HEK293 (cell line): ENCODE data around the gene GDAP1L1.
"Not testable (repeated sequence)": the region's sequence is repeated elsewhere in the genome, so short reads cannot be mapped to it uniquely, and the experiment has no call there.

Source experiments
- CTCF ChIA-PET: fragments of 350-600 bp; formaldehyde crosslinking; extraction: SDS; loops from one replicate; lab custom pipeline; 2021; ENCODE audit warnings: antibody characterized with exemption; lab: Yijun Ruan, JAX
- POLR2A ChIA-PET: fragments of 300-600 bp; formaldehyde crosslinking; extraction: SDS; loops from one replicate; lab custom pipeline; 2020; ENCODE audit warnings: antibody characterized with exemption, inconsistent platforms; lab: Yijun Ruan, JAX
- H3K27ac ChIP-seq: fragments of 200-500 bp; sonication (Bioruptor generic); 2 replicates; pipeline ENCODE4 v1.5.1; 2014; ENCODE audit warnings: low read depth, low read length, control low read depth, inconsistent platforms; ENCODE audit errors: extremely low read depth
- H3K36me3 ChIP-seq, 2 experiments: fragments of 200-500 bp in 1 of 2; sonication (Bioruptor generic) in 1 of 2; 1 replicate in 1 of 2; 2 replicates in 1 of 2; pipeline ENCODE4 v1.5.1; 2014 to 2017; ENCODE audit warnings: inconsistent platforms in 2 of 2, low read length in 2 of 2; ENCODE audit not compliant: control insufficient read depth in 2 of 2, insufficient read depth in 1 of 2
- H3K4me1 ChIP-seq: fragments of 200-500 bp; sonication (Bioruptor generic); 2 replicates; pipeline ENCODE4 v1.5.1; 2014; ENCODE audit warnings: mild to moderate bottlenecking, low read length, inconsistent platforms; ENCODE audit not compliant: control insufficient read depth, insufficient read depth
- H3K4me3 ChIP-seq: 2 replicates; pipeline ENCODE4 v1.5.1; 2011; ENCODE audit warnings: low read depth, mild to moderate bottlenecking, control low read depth, low read length, moderate library complexity
- H3K9me3 ChIP-seq: fragments of 200-500 bp; sonication (Bioruptor generic); 2 replicates; pipeline ENCODE4 v1.5.1; 2014; ENCODE audit warnings: low read depth, low read length, inconsistent platforms; ENCODE audit not compliant: control insufficient read depth, insufficient read depth
- BCL11A ChIP-seq: fragments of 450-650 bp; formaldehyde crosslinking; IDR thresholded peaks from 2 replicates; pipeline ENCODE4 v1.5.1; 2016; ENCODE audit warnings: low read depth, missing biosample characterization, missing genetic modification characterization
- GLIS1 ChIP-seq: fragments of 450-650 bp; formaldehyde crosslinking; IDR thresholded peaks from 2 replicates; pipeline ENCODE4 v1.5.1; 2016; ENCODE audit warnings: missing biosample characterization, missing genetic modification characterization
- KLF8 ChIP-seq: fragments of 450-650 bp; formaldehyde crosslinking; IDR thresholded peaks from 2 replicates; pipeline ENCODE4 v1.5.1; 2016; ENCODE audit warnings: missing biosample characterization, missing genetic modification characterization
- KLF9 ChIP-seq: fragments of 450-650 bp; formaldehyde crosslinking; IDR thresholded peaks from 2 replicates; pipeline ENCODE4 v1.5.1; 2016; ENCODE audit warnings: missing biosample characterization, missing genetic modification characterization, low read depth
- REPIN1 ChIP-seq: fragments of 450-650 bp; formaldehyde crosslinking; IDR thresholded peaks from 2 replicates; pipeline ENCODE4 v1.5.1; 2017; ENCODE audit warnings: missing biosample characterization, missing genetic modification characterization, low read depth
- WT1 ChIP-seq: fragments of 450-650 bp; formaldehyde crosslinking; IDR thresholded peaks from 2 replicates; pipeline ENCODE4 v1.5.1; 2016; ENCODE audit warnings: missing biosample characterization, missing genetic modification characterization
- ZBTB17 ChIP-seq: fragments of 450-650 bp; formaldehyde crosslinking; IDR thresholded peaks from 2 replicates; pipeline ENCODE4 v1.5.1; 2016; ENCODE audit warnings: missing biosample characterization, missing genetic modification characterization
- ZNF114 ChIP-seq: fragments of 450-650 bp; formaldehyde crosslinking; IDR thresholded peaks from 2 replicates; pipeline ENCODE4 v1.5.0; 2017; ENCODE audit warnings: missing biosample characterization, missing genetic modification characterization
- ZNF214 ChIP-seq: fragments of 450-650 bp; formaldehyde crosslinking; IDR thresholded peaks from 2 replicates; pipeline ENCODE4 v1.5.1; 2017; ENCODE audit warnings: missing biosample characterization, mild to moderate bottlenecking, missing genetic modification characterization, borderline replicate concordance
- ZNF311 ChIP-seq: fragments of 450-650 bp; formaldehyde crosslinking; IDR thresholded peaks from 2 replicates; pipeline ENCODE4 v1.5.1; 2017; ENCODE audit warnings: missing biosample characterization, missing genetic modification characterization, borderline replicate concordance
- ZNF394 ChIP-seq: fragments of 450-650 bp; formaldehyde crosslinking; IDR thresholded peaks from 2 replicates; pipeline ENCODE4 v1.5.1; 2016; ENCODE audit warnings: missing biosample characterization, missing genetic modification characterization, mild to moderate bottlenecking, moderate library complexity, borderline replicate concordance
- ZNF544 ChIP-seq: fragments of 450-650 bp; formaldehyde crosslinking; IDR thresholded peaks from 2 replicates; pipeline ENCODE4 v1.5.0; 2017; ENCODE audit warnings: missing biosample characterization, missing genetic modification characterization
- ZNF747 ChIP-seq: fragments of 450-650 bp; formaldehyde crosslinking; IDR thresholded peaks from 2 replicates; pipeline ENCODE4 v1.5.1; 2016; ENCODE audit warnings: missing biosample characterization, missing genetic modification characterization
- ZSCAN30 ChIP-seq: fragments of 450-650 bp; IDR thresholded peaks from 2 replicates; pipeline ENCODE4 v1.5.1; 2018; ENCODE audit warnings: missing biosample characterization, mild to moderate bottlenecking, missing genetic modification characterization, moderate library complexity
- TF ChIP-seq, protein P1 (sequence below): fragments of 450-650 bp; formaldehyde crosslinking; IDR thresholded peaks from 2 replicates; pipeline ENCODE4 v1.5.1; 2016; ENCODE audit warnings: missing biosample characterization, missing genetic modification characterization
- TF ChIP-seq, protein P2 (sequence below): fragments of 450-650 bp; IDR thresholded peaks from 2 replicates; pipeline ENCODE4 v1.5.1; 2018; ENCODE audit warnings: missing biosample characterization, mild to moderate bottlenecking, missing genetic modification characterization
- TF ChIP-seq, protein P3 (sequence below): fragments of 450-650 bp; formaldehyde crosslinking; IDR thresholded peaks from 2 replicates; pipeline ENCODE4 v1.5.1; 2017; ENCODE audit warnings: missing biosample characterization, missing genetic modification characterization
- TF ChIP-seq, protein P4 (sequence below): fragments of 450-650 bp; formaldehyde crosslinking; IDR thresholded peaks from 2 replicates; pipeline ENCODE4 v1.5.1; 2016; ENCODE audit warnings: missing biosample characterization, missing genetic modification characterization

Gene GDAP1L1

DNA sequence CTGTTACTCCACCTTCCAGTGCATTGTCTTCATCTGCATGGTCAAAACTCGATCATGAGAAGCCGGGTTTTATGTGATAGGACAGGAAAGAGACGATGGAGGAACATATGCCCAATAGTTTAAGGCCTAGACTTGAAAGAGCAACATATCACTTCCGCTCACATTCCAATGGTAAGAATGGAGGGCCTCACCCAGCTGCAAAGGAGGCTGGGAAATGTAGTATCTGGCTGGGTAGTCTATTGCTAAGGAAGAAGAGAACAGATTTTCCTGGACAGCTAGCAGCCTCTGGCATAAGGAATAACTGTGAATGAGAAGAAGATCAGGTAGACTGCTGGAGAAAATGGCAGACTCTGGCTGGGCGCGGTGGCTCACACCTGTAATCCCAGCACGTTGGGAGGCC lies 44.6 kb downstream of the GDAP1L1 start:
- POLR2A ChIA-PET: no interaction called here
- H3K27ac ChIP-seq: no peak overlapping the region
- H3K4me1 ChIP-seq: no peaks in the 10 kb centered on the region
- no peaks in the 10 kb centered on the region for H3K36me3 ChIP-seq
- CTCF ChIA-PET: interaction anchor here (0.7 to 0.9 kb wide), 2 partner anchors 75 to 354 kb away, joined by 3 to 4 read pairs; no protein-coding TSS in a partner anchor
- TF ChIP-seq, protein P1, sequence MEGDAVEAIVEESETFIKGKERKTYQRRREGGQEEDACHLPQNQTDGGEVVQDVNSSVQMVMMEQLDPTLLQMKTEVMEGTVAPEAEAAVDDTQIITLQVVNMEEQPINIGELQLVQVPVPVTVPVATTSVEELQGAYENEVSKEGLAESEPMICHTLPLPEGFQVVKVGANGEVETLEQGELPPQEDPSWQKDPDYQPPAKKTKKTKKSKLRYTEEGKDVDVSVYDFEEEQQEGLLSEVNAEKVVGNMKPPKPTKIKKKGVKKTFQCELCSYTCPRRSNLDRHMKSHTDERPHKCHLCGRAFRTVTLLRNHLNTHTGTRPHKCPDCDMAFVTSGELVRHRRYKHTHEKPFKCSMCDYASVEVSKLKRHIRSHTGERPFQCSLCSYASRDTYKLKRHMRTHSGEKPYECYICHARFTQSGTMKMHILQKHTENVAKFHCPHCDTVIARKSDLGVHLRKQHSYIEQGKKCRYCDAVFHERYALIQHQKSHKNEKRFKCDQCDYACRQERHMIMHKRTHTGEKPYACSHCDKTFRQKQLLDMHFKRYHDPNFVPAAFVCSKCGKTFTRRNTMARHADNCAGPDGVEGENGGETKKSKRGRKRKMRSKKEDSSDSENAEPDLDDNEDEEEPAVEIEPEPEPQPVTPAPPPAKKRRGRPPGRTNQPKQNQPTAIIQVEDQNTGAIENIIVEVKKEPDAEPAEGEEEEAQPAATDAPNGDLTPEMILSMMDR (tag by site-specific recombination): no peak
- TF ChIP-seq REPIN1 (tag by site-specific recombination) (no peak), ZNF544 (tag by site-specific recombination) (no peak), ZNF394 (tag by site-specific recombination) (no peak), KLF8 (tag by site-specific recombination) (no peak), ZNF114 (no peak), KLF9 (tag by site-specific recombination) (no peak), ZNF214 (tag by site-specific recombination) (no peak)
- TF ChIP-seq, protein P2, sequence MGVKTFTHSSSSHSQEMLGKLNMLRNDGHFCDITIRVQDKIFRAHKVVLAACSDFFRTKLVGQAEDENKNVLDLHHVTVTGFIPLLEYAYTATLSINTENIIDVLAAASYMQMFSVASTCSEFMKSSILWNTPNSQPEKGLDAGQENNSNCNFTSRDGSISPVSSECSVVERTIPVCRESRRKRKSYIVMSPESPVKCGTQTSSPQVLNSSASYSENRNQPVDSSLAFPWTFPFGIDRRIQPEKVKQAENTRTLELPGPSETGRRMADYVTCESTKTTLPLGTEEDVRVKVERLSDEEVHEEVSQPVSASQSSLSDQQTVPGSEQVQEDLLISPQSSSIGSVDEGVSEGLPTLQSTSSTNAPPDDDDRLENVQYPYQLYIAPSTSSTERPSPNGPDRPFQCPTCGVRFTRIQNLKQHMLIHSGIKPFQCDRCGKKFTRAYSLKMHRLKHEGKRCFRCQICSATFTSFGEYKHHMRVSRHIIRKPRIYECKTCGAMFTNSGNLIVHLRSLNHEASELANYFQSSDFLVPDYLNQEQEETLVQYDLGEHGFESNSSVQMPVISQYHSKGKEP (tag by site-specific recombination): no peak
- TF ChIP-seq, protein P3, sequence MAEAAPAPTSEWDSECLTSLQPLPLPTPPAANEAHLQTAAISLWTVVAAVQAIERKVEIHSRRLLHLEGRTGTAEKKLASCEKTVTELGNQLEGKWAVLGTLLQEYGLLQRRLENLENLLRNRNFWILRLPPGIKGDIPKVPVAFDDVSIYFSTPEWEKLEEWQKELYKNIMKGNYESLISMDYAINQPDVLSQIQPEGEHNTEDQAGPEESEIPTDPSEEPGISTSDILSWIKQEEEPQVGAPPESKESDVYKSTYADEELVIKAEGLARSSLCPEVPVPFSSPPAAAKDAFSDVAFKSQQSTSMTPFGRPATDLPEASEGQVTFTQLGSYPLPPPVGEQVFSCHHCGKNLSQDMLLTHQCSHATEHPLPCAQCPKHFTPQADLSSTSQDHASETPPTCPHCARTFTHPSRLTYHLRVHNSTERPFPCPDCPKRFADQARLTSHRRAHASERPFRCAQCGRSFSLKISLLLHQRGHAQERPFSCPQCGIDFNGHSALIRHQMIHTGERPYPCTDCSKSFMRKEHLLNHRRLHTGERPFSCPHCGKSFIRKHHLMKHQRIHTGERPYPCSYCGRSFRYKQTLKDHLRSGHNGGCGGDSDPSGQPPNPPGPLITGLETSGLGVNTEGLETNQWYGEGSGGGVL (tag by site-specific recombination): no peak
- H3K9me3 ChIP-seq: no peaks in the 10 kb centered on the region
- no peak overlapping the region for H3K4me3 ChIP-seq

DNA sequence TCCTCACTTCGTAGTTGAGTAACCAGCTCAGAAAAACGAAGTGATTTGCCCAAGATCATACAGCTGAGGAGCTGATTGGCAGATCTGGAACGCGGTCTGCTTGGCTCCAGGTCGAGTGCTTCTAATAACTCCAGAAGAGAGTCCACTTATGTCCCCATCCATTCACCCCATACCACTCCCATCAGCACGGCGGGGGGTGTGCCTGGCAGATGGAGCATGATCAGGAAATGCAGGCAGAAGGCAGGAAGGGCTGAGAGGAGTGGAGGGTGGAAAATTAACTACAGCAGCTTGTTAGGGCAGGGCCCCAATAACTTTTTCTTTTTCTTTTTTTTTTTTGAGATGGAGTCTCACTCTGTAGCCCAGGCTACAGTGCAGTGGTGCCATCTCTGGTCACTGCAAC lies 48.9 kb downstream of the GDAP1L1 start:
- Histone ChIP-seq H3K9me3 (no peaks in the 10 kb centered on the region), H3K4me3 (no peak overlapping the region)
- ChIA-PET CTCF (interaction anchor here (0.5 kb wide), 1 partner anchor 89 kb away, joined by 4 read pairs; no protein-coding TSS in a partner anchor), POLR2A (no interaction called here)
- no peak for TF ChIP-seq ZSCAN30 (tag by site-specific recombination)
- 0 out of 2 replicates have a peak, but pooled peaks have one; percentile 24 for TF ChIP-seq ZBTB17 (tag by site-specific recombination)
- TF ChIP-seq GLIS1 (tag by site-specific recombination): peak; percentile 23; the same call in 1 of the 2 replicates
- TF ChIP-seq, all 188 proteins: peak for 2
- H3K27ac ChIP-seq: no peak overlapping the region
- H3K36me3 ChIP-seq: no peaks in the 10 kb centered on the region
- H3K4me1 ChIP-seq: no peaks in the 10 kb centered on the region

DNA sequence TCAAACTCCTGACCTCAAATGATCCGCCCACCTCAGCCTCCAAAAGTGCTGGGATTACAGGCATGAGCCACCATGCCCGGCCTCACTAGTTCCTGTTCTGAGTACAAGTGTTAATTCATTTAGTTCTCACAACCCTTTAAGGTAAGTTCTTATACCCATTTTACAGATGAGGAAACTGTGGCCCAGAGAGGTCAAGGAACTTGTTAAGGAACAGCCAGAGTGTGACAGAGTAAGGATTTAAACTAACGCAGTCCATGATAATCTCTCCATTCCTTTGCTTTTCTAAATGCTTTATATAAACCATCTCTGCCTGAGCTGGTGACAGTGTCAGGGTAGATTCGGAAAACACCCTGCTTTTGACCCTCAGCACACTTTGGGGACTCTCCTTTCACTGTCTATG lies 50.6 kb downstream of the GDAP1L1 start:
- H3K4me1 ChIP-seq: no peaks in the 10 kb centered on the region
- CTCF ChIA-PET: interaction anchor here (1.4 kb wide), 1 partner anchor 13 kb away, joined by 4 read pairs; the partner anchor contains the start of gene FITM2
- no peaks in the 10 kb centered on the region for H3K36me3 ChIP-seq
- no peaks in the 10 kb centered on the region for H3K9me3 ChIP-seq
- POLR2A ChIA-PET: no interaction called here
- H3K27ac ChIP-seq: no peak overlapping the region
- no peak overlapping the region for H3K4me3 ChIP-seq
- TF ChIP-seq BCL11A (no peak), ZNF311 (tag by site-specific recombination) (no peak), WT1 (tag by site-specific recombination) (no peak), ZNF747 (tag by site-specific recombination) (no peak)
- TF ChIP-seq, protein P4, sequence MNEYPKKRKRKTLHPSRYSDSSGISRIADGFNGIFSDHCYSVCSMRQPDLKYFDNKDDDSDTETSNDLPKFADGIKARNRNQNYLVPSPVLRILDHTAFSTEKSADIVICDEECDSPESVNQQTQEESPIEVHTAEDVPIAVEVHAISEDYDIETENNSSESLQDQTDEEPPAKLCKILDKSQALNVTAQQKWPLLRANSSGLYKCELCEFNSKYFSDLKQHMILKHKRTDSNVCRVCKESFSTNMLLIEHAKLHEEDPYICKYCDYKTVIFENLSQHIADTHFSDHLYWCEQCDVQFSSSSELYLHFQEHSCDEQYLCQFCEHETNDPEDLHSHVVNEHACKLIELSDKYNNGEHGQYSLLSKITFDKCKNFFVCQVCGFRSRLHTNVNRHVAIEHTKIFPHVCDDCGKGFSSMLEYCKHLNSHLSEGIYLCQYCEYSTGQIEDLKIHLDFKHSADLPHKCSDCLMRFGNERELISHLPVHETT: no peak

GRCh38 chr20:44299011-44299535 lies 52.0 kb downstream of the GDAP1L1 start:
- H3K27ac ChIP-seq, H3K4me3 ChIP-seq, H3K36me3 ChIP-seq, H3K9me3 ChIP-seq, H3K4me1 ChIP-seq: not testable (repeated sequence)
- ChIA-PET CTCF (interaction anchor here (1.3 to 2.5 kb wide), 3 partner anchors 12 to 85 kb away, joined by 4 to 7 read pairs (median 4); partner anchors contain the start of gene FITM2), POLR2A (interaction anchor here (0.6 kb wide), 1 partner anchor 15 kb away, joined by 4 read pairs; no protein-coding TSS in a partner anchor)
